ENCODE results near the gene BCKDK.
"Not testable (repeated sequence)": the region's sequence is repeated elsewhere in the genome, so short reads cannot be mapped to it uniquely, and the experiment has no call there.

BCKDK gene

DNA sequence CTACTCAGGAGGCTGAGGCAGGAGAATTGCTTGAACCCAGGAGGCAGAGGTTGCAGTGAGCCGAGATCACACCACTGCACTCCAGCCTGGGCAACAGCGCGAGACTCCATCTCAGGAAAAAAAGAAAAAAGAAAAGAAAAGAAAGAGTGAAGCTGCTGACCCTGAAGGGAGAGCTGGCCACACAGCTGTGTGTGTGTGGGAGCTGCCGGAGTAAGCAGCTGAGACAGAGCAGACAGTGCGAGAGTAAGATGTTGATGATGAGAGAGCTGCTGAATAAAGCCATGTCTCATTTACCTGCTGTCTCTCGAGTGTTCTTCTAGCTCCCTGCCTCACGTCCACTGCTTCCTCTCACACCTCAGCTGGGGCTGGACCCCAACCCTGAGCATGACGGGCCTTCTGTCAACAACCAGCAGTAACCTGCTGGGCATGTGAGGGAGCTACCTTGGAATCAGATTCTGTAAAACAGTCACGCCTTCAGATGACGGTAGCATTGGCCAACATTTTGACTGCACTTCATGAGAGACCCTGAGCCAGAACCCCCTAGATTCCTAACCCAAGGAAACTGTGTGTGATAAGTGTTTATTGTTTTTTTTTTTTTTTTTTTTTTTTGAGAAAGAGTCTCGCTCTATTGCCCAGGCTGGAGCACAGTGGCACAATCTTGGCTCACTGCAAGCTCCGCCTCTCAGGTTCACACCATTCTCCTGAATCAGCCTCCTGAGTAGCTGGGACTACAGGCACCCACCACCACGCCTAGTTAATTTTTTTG lies 7.1 kb upstream of the BCKDK start:
- not testable (repeated sequence) for DNase-seq

DNA sequence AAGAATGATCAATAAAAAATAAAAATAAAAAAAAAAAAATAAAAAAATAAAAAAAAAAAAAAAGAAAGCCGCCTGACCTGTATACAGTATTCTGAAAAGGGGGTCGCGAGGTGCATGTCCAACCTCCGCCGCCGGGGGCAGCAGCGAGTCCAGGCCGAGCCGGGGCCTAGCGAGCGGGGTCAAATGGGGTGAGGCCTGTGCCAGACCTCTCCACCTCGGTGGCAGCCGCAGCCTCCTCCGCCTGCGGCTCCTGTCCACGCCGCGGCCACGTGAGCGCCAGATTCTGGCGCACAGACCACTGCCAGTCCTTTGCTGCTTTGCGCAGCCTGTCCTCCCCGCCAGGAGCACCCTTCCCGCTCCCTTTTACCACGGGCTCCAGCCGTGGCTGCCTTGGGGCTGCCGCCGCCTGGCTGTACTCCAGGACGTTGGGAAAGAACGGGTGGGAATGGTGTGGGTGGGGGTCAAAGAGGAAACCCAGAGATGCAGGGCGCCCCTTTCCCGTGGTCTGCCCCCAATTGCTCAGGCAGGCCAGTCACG lies 2.4 kb upstream of the BCKDK start:
- peak; percentile 78 for DNase-seq

DNA sequence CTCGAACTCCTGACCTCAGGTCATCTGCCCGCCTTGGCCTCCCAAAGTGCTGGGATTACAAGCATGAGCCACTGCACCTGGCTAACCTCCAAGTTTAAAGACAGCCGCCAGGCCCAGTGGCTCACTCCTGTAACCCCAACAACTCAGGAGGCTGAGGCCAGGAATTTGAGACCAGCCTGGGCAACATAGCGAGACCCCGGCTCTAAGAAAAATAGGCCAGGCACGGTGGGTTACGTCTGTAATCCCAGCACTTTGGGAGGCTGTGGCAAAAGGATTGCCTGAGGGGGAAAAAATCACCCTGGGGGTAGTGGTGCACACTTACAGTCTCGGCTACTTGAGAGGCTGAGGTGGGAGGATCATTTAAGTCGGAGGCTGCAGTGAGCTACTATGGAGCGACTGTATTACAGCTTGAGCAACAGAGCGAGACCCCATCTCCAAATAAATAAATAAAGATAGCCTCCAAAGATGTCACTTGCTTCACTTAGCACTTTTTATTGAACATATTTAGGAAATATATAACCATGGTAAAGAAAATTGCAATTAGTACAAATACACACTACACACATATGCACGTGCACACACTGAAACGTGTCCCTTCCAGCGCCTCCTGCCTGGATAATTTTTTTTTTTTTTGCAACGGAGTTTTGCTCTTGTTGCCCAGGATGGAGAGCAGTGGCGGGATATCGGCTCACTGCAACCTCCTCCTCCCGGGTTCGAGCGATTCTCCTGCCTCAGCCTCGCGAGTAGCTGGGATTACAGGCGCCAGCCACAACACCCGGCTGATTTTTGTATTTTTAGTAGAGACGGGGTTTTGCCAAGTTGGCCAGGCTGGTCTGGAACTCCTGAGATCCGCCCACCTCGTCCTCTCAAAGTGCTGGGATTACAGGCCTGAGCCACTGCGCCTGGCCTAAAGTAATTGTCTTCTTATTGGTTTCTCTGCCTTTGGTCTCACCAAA lies 1.4 kb upstream of the BCKDK start:
- no peak for DNase-seq

DNA sequence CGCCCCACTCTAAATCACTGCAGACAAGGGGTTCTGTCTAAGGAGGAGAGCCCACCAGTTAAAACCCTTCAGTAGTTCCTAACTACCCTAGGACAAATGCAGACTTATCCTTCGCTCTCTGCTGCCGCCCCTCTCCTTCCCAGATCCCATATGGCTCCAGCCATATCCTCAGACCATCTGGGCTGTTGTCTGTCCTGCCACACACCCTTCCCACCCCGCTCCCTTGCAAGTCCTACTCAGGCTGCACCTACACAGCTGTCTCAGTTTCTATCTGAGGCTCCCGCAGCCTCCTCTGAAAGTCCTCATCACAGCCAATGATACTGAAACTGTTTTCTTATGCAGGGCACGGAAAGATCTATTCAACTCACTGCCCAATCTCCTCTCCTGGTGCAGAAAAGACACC lies 720 bp upstream of the BCKDK start:
- DNase-seq, result no peak

DNA sequence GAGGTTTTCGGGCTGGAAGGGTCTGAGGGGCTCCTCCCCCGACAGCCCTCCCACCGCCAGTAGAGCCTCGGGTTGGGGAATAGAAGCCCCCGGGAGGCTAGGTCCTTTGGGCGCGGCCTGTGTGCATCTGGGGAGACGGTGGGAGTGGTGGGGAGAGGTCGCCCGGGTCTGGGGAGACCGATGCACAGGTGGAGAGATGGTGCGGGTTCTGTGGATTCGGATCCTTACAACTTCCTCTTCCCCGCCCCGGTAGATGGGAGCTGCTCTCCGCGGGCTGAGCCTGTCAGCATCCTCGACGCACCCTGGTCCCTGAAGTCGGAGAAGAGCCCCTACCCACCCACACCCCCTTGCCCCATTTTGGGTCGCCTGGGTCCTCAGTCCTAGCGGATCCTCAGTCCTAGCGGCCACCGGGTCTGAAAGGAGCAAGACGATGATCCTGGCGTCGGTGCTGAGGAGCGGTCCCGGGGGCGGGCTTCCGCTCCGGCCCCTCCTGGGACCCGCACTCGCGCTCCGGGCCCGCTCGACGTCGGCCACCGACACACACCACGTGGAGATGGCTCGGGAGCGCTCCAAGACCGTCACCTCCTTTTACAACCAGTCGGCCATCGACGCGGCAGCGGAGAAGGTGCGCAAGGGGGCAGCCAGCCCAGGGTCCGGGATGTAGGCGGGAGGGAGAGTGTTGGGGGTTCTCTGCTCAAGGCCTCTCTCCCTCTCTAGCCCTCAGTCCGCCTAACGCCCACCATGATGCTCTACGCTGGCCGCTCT lies 790 bp downstream of the BCKDK start:
- DNase-seq, result no peak

DNA sequence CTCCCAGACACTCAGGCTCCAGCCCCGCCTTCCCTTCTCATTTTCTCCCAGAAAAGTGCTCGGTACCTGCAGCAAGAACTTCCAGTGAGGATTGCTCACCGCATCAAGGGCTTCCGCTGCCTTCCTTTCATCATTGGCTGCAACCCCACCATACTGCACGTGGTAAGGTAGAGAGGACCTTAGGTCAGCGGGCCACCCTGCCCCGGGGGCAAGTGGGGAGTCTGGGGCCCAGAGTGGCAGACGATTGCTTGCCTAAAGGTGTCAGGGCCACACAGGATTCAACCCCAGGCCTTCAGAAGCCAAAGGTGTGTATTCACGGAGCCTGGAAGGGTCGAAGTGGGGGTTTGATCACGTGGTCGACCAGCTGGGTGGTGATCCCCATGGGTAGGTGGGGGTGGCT lies 1.4 kb downstream of the BCKDK start:
- DNase-seq, result no peak

DNA sequence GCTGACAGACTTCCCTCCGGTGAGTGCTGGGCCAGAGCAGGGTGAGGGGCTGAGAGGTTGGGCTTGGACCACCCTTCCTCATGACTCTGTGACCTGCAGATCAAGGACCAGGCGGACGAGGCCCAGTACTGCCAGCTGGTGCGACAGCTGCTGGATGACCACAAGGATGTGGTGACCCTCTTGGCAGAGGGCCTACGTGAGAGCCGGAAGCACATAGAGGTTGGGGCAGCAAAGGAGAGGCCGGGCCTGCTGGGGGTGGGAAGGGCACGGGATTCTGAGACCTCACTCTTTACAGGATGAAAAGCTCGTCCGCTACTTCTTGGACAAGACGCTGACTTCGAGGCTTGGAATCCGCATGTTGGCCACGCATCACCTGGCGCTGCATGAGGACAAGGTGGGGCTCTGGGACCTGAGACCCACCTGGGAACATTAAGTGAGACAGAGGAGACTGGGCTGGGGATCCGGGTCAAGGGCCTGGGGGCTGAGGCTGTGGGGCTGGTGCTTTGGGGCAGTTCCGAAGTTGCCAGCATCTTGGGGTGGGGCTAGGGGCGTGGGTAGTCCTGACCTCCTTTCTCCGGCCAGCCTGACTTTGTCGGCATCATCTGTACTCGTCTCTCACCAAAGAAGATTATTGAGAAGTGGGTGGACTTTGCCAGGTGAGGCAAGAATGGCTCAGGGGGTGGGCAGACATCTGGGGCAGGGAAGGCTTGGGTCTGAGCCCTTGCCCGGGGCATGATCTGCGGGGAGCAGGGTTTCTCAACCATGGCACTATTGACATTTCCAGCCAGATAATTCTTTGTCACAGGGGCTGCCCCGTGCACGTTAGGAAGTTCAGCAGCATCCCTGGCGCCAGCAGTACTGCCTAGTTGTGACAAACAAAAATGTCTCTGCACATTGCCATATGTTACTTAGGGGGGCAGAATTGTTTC lies 2.2 kb downstream of the BCKDK start:
- DNase-seq, result no peak

DNA sequence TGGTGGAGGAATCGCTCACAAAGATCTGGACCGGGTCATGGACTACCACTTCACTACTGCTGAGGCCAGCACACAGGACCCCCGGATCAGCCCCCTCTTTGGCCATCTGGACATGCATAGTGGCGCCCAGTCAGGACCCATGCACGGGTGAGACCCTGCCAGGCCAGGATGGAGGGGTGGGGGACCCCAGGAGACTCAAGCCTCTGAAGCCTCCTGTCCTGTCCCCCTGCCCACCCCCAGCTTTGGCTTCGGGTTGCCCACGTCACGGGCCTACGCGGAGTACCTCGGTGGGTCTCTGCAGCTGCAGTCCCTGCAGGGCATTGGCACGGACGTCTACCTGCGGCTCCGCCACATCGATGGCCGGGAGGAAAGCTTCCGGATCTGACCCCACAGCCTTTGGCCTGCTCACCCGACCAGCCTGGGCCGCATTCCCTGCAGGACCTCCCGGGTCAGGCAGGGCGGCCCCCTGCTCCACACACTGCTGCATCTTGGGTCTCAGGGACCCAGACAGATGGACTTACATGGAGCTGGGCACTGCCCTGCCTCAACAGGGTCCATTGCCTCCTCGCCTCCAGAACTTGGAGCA lies 3.8 kb downstream of the BCKDK start:
- no peak for DNase-seq

DNA sequence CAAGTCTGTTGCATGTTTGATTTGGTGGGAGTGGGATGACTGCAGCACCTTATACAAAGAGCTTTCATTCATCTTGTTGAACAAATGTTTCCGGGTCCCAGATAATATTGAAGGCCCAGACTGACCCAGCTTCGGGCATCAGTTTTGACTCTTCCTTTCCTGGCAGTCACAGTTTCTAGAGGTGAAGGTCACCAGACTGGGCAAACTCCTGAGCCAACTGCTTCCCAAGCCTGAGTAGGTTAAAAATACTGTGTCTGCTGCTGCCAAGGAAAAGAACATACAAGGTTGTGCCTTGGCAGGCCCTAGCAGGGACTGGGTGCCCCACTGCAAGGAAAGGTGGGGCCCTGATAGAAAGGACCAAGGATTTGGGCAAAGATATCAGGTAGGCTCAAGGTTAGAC lies 4.5 kb downstream of the BCKDK start:
- no peak for DNase-seq

DNA sequence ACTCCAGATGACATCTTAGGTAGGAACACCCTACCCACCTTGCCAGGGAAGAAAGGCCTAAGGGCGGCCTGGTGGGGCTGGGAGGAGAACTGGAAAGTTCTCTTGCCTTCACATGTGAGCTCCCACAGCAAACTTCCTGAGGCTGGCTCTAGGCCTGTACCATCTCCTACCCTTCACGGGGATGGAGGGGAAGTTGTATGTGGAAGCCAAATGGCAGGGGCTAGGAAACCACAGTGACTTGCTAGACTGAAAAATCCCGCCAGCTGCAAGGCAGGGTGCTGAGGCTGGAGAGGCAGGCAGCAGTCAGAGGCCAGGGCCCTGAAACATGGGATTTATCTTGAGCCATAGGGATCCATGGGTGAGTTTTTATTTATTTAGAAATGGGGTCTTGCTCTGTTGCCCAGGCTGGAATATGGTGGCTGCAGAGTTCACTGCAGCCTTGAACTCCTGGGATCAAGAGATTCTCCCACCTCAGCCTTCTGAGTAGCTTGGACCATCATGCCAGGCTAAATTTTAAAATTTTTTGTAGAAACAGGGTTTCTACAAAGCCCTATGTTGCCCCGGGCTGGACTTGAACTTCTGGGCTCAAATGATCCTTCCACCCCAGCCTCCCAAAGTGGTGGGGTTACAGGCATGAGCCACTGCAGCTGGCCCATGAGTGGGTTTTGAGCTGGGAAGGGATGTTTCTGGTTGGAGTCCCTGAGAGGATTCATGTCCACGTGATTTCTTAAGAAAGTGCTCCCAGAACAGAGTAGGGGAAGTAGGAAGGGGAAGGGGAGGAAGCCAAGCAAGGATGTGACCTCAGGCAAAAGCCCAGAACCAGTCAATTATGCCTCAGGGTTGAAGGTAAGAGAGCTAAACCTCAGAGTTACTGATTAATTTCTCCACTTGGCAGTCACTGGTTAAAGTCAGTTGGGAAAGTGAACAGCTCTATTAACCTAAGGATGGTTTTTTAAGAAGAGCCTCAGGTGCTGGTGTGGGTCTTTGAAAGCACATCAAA lies 5.2 kb downstream of the BCKDK start:
- DNase-seq, result peak; percentile 79

DNA sequence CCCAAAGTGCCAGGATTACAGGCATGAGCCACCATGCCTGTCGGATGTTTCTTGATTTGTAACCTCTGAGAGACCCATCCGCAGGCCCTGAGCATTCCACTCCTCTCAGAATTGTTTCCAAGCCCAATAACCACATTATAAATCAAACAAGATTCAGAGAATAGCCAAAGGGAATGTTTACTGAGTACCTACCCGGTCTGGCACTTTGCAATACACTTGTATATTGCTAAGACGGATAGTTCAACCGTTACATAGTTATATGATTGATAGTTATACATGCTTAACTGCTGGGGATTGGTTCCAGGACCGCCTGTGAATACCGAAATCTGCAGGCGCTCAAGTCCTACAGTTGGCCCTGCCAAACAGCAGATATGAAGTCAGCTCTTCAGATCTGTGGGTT lies 6.3 kb downstream of the BCKDK start:
- DNase-seq, result no peak

DNA sequence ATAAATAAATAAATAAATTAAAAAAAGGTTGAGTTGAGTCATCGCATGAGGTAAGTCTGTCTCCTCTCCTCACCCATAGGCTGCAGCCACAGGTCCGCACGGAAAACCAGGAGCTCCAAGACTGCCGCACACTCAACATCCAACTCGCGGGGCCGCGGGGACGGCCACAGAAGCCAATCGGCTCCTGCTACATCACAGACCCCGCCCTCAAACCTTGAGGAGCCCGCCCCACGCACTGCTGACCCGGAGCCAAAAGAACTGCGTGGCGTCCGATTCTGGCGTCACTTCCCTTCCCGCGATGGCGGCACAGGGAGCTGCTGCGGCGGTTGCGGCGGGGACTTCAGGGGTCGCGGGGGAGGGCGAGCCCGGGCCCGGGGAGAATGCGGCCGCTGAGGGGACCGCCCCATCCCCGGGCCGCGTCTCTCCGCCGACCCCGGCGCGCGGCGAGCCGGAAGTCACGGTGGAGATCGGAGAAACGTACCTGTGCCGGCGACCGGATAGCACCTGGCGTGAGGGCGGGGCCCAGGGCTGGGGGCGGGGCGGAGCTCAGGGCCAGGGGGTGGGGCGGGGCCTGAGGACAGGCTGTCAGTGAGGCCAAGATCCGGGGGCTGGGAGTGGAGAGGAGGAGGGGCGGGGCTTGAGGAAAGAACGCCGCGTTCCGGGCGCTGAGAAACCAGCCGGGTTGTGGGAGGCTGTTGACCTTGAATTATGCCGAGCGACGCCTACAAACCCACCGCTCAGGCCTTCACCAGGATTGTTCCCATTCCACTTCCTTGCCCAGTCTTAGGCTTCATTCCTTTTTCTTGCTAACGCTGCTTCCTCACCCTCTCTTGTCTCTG lies 9.4 kb downstream of the BCKDK start, which contains the start of gene KAT8:
TSS of gene KAT8 (plus strand) at position 281 of the 839 bp plus-strand sequence. CDS start at position 299, 18 bp downstream.
- peak; percentile 94 for DNase-seq

DNA sequence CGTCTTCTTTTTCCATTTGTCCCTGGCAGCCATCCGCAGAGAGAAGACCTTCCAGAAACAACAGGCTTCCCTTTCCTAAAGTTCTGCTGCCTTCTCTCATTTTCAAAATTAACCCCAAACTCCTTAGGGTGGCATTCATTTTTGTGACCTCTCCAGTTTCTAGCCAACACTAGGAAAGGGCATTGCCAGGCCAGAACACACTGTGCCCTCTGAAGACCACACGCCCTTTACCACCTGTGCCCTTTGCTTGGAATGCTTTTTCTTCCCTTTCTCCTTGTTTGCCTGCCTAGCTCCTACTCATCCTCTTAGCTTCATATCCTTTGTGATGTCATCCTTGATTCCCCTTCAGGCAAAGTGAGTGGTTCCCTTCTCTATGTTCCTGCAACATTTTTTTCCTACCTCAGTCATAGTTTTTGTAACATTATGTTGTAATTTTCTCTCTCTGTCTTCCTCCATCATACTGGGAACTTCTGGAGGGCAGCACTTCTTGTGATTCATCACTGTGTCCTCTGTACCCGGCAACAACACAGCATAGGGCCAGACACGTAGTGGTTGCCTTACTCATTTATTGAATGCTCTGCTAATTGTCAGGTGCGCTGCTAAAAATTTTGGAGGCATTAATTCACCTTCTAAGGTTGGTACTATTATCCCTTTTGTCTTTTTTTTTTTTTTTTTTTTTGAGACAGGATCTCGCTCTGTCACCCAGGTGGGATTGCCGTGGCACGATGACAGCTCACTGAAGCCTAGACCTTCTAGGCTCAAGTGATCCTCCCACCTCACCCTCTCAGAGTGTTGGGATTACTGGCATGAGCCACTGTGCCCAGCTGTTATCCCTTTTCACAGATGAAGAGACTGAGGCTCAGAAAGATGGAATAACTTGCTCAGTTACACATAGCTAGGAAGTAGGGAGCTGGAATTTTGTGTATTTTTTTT lies 10.3 kb downstream of the BCKDK start:
- peak; percentile 24 for DNase-seq

DNA sequence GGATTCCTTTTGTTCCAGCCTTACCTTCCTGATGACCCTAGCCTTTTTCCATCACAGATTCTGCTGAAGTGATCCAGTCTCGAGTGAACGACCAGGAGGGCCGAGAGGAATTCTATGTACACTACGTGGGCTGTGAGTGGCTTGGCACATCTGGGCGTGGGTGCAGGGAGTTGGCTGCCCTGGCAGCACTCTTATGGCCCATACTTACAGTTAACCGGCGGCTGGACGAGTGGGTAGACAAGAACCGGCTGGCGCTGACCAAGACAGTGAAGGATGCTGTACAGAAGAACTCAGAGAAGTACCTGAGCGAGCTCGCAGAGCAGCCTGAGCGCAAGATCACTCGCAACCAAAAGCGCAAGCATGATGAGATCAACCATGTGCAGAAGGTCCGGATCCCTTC lies 11.9 kb downstream of the BCKDK start:
- DNase-seq, result no peak

DNA sequence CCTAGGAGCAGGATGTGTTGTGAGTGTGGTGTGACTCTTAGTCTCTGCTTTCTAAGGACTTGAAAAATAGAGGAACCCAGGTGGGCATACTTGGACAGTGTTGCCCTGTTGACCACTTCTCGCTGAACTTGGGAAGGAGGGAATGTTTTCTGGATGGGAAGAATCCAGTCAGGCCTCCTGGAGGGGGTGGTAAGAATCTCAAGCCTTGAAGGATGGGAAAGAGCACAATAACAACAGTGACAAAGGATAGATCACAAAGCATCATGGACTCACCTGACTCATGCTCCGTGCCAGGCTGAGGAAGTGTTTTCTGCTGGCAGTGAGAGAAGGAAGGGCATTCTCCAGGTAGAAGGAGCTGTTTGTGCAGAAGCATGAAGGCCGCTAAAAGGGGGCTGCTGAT lies 17.7 kb downstream of the BCKDK start:
- DNase-seq, result no peak

DNA sequence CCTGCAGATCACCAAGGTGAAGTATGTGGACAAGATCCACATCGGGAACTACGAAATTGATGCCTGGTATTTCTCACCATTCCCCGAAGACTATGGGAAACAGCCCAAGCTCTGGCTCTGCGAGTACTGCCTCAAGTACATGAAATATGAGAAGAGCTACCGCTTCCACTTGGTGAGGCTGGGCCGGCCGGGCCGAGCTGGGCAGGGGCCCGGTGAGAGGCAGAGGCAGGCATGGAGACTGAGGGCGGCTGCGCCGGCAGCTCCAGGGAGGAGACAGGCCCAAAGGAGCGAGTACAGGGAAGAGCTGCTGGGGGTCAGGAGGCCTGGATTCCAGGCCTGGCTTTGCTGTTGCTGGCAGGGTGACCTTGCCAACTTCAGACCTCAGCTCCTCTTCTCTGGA lies 19.0 kb downstream of the BCKDK start:
- DNase-seq, result no peak

DNA sequence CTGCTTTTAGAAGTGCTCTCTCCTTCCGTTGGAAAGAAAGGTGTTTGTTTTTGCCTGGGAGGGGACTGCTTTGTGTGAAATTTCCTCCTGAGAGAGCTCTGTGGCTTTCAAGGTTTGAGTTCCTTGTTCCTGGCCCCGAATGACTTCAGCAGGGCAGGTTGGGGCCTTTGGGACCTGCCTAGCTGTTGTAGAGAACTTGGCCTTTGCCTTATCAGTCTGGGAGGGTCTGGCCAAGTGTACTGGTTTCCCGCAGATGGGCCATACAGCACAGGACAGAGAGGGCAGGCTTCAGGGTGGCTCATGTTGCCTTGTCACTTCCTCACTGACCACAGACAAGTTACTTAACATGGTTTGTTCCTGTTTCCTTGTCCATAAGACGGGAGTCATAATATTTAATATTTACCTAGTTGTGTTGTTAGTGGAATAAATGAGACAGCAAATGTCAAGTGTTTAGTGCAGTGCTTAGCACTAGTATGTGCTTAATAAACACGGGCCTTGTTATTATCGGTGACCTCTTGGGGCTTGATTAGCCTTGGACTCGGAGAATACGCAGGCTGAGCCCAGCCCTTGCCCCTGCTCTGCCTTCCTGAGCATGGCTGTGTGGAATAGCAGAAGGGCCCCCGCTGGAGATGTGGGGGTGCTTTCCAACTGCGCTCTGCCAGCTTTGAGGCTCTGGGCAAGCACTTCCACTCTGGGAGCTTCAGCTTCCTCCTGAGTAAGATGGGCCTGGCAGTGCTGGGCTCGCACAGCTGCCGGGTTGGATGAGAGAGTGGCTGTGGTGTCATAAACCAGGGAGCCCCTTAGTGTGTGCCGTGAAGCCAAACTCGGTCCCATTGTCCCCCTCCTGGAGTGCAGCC lies 20.8 kb downstream of the BCKDK start:
- DNase-seq, result peak; percentile 99
